ENCODE results near the gene SLC7A8. TPM values are rescaled to one million over a fixed set of nuclear protein-coding genes. Genes with fewer than 3 reads are reported as not detected.

SLC7A8 gene
- total and polyA plus RNA-seq, 4 experiments from 2014 or later = 0.56 to 4.1 (median 1.5) TPM

DNA sequence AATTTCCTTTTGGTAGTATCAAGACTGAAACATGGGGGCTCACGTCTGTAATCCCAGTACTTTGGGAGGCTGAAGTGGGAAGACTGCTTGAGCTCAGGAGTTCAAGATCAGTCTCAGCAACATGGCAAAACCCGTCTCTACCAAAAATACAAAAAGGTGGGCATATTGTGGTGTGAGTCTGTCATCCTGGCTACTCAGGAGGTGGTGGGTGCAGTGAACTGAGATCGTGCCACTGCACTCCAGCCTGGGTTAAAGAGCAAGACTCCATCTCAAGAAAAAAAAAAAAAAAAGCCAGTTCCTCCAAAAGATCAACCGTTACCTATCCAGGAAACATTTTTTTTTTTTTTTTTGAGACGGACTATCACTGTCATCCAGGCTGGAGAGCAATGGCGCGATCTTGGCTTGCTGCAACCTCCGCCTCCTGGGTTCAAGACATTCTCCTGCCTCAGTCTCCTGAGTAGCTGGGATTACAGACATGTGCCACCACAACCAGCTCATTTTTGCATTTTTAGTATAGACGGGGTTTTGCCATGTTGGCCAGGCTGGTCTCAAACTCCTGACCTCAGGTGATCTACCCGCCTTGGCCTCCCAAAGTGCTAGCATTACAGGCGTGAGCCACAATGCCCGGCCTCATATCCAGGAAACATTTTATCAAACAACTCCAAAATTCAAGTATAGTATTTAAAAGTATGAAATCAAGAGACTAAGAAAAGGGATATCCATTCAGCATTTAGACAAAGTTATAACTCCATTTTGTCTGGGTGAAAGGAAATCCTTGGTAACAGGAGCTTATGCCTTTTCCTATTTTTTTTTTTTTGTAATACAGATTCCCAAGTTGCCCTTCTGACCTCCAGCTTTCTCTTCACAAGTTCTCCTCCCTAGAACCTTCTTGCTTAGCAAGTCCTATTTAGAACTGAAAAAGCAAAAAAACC lies 91.9 kb downstream of the SLC7A8 start:
- no peak overlapping the region for H3K4me3 ChIP-seq (ENCODE audit: low read length in 2 of 2)
- no peaks in the 10 kb centered on the region for H3K9me3 ChIP-seq (ENCODE audit: control insufficient read depth in 1 of 2, low read length in 2 of 2)
- H3K36me3 Mint-ChIP-seq = peaks cover 41 to 51% of the 10 kb centered on the region in 2 donors
- CTCF ChIA-PET (ENCODE audit: partially characterized antibody) = interaction anchor here (1.4 to 5.4 kb wide), 5 partner anchors 14 to 97 kb away, joined by 4 to 37 read pairs (median 8); no protein-coding TSS in a partner anchor
- peak overlapping the region in 2 of 8 donors; percentile 10 to 41 for H3K4me3 Mint-ChIP-seq
- H3K36me3 ChIP-seq (ENCODE audit: insufficient read depth, low read length) = peaks cover 52% of the 10 kb centered on the region
- POLR2A ChIA-PET (ENCODE audit: partially characterized antibody) = interaction anchor here (1.0 to 1.1 kb wide), 2 partner anchors 29 to 85 kb away, joined by 3 read pairs; no protein-coding TSS in a partner anchor
- DNase-seq = no peak
- no peaks in the 10 kb centered on the region for H3K27me3 ChIP-seq (ENCODE audit: insufficient read depth, low read length)
- H3K27me3 Mint-ChIP-seq = no peaks in the 10 kb centered on the region
- peaks cover 25 to 40% (median 31%) of the 10 kb centered on the region in 4 donors for H3K4me1 Mint-ChIP-seq
- peak overlapping the region in 3 of 7 donors; percentile 38 to 66 (median 51) for H3K27ac Mint-ChIP-seq
- intact Hi-C loops (cut with micrococcal nuclease) = loop anchor here (10.0 kb wide), 1 partner anchor 463 kb away; the partner anchor contains the start of genes THTPA and ZFHX2
- H3K4me1 ChIP-seq (ENCODE audit: insufficient read depth, low read length) = peaks cover 31% of the 10 kb centered on the region
- peaks cover 0 to 3% (median 0%) of the 10 kb centered on the region in 8 donors for H3K9me3 Mint-ChIP-seq
- no peak overlapping the region for H3K27ac ChIP-seq (ENCODE audit: low read depth, low read length)

DNA sequence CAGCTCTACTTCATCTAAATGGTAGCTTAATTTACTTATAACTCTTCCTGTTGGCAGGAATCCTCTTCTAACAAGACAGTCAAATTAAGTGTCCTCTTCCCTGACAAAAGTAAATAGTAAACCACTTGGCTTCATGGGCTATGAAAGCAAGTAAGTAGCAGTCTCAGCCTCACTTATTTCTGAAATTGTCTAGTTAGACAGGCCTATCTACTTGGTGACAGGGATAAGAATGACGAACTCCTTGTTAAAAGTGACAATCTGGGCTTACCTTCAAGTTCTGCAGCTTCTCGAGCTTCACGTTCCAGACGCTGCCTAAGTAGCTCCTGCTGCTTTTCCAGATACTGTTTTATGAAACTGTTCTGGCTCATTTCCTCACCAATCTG lies 93.2 kb downstream of the SLC7A8 start:
- Mint-ChIP-seq H3K27ac (peak overlapping the region in 2 of 7 donors; percentile 67 to 83), H3K27me3 (no peaks in the 10 kb centered on the region), H3K4me1 (peaks cover 29 to 50% (median 33%) of the 10 kb centered on the region in 4 donors), H3K9me3 (peaks cover 0 to 3% (median 0%) of the 10 kb centered on the region in 8 donors), H3K36me3 (peaks cover 50 to 64% of the 10 kb centered on the region in 2 donors), H3K4me3 (no peak overlapping the region)
- Histone ChIP-seq H3K9me3 (ENCODE audit: control insufficient read depth in 1 of 2, low read length in 2 of 2) (no peaks in the 10 kb centered on the region), H3K36me3 (ENCODE audit: insufficient read depth, low read length) (peaks cover 63% of the 10 kb centered on the region), H3K27me3 (ENCODE audit: insufficient read depth, low read length) (no peaks in the 10 kb centered on the region), H3K27ac (ENCODE audit: low read depth, low read length) (no peak overlapping the region), H3K4me1 (ENCODE audit: insufficient read depth, low read length) (peaks cover 29% of the 10 kb centered on the region), H3K4me3 (ENCODE audit: low read length in 2 of 2) (no peak overlapping the region)
- intact Hi-C loops (cut with micrococcal nuclease) = loop anchor here (10.0 kb wide), 1 partner anchor 465 kb away; the partner anchor contains the start of genes THTPA and ZFHX2
- CTCF ChIA-PET (ENCODE audit: partially characterized antibody) = interaction anchor here (0.5 to 5.4 kb wide), 9 partner anchors 10 to 117 kb away, joined by 3 to 37 read pairs (median 4); no protein-coding TSS in a partner anchor
- POLR2A ChIA-PET (ENCODE audit: partially characterized antibody) = interaction anchor here (1.2 kb wide), 1 partner anchor 22 kb away, joined by 3 read pairs; no protein-coding TSS in a partner anchor
- no peak for DNase-seq

DNA sequence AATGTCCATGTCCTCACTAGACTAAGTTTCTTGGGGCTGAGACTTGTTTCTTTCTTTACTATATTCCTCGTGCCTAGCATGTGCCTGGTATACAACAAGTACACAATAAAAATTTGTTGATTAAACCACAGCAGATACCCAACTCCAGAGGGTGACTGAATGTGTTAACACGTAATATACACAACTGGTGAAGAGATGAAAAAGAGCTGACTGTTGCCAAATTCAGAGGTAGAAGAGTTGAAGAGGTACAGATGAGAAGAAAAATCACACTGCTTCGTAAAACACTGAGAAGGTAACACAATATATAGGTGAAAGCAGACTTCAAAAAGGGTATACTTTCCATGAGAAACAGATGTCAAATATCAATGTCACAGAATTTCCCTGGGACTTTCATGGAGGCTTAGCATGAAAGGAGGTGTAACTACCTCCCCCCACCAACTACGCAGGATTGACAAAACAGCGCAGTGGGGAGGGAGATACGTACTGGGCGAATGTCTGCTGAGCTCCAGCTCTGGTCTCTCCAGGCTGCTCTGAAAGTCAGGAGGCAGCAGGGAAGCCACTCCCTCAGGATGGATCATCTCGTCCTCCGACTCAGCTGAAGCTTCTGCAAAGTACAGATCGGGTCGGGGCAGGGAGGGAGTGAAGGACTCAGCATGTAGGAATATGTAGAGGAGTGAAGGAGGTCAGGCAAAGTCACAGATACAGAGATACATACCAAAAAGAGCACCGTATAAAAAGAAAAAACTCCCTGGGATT lies 93.8 kb downstream of the SLC7A8 start:
- Histone ChIP-seq H3K27me3 (ENCODE audit: insufficient read depth, low read length) (no peaks in the 10 kb centered on the region), H3K27ac (ENCODE audit: low read depth, low read length) (no peak overlapping the region), H3K36me3 (ENCODE audit: insufficient read depth, low read length) (peaks cover 65% of the 10 kb centered on the region), H3K9me3 (ENCODE audit: control insufficient read depth in 1 of 2, low read length in 2 of 2) (no peaks in the 10 kb centered on the region), H3K4me1 (ENCODE audit: insufficient read depth, low read length) (peaks cover 29% of the 10 kb centered on the region), H3K4me3 (ENCODE audit: low read length in 2 of 2) (no peak overlapping the region)
- intact Hi-C loops (cut with micrococcal nuclease) = loop anchor here (10.0 kb wide), 1 partner anchor 465 kb away; the partner anchor contains the start of genes THTPA and ZFHX2
- ChIA-PET POLR2A (ENCODE audit: partially characterized antibody) (interaction anchor here (1.2 kb wide), 1 partner anchor 23 kb away, joined by 3 read pairs; no protein-coding TSS in a partner anchor), CTCF (ENCODE audit: partially characterized antibody) (interaction anchor here (0.5 to 5.4 kb wide), 8 partner anchors 9 to 116 kb away, joined by 3 to 37 read pairs (median 4); no protein-coding TSS in a partner anchor)
- peaks cover 0 to 3% (median 0%) of the 10 kb centered on the region in 8 donors for H3K9me3 Mint-ChIP-seq
- peak overlapping the region in 1 of 7 donors; percentile 14 for H3K27ac Mint-ChIP-seq
- H3K4me1 Mint-ChIP-seq = peaks cover 29 to 50% (median 33%) of the 10 kb centered on the region in 4 donors
- peak overlapping the region in 1 of 8 donors; percentile 3 for H3K4me3 Mint-ChIP-seq
- no peaks in the 10 kb centered on the region for H3K27me3 Mint-ChIP-seq
- no peak for DNase-seq
- peaks cover 55 to 68% of the 10 kb centered on the region in 2 donors for H3K36me3 Mint-ChIP-seq

DNA sequence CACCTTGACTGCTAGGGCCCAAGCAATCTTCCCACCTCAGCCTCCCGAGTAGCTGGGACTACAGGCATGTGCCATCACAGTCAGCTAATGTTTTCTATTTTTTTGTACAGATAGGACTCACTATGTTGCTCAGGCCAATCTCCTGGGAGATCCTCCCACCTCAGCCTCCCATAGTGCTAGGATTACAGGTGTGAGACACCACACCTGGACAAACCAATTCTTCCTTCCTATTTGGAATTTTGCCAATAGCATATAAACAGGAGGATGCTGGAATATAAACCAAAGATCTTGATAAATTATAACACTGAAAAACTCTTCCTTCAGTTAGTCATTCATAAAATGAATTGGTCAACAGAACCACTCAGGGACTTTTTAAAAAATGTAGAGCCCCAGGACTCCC lies 96.9 kb downstream of the SLC7A8 start:
- peak overlapping the region in 3 of 7 donors; percentile 22 to 76 (median 59) for H3K27ac Mint-ChIP-seq
- POLR2A ChIA-PET (ENCODE audit: partially characterized antibody) = interaction anchor here (0.7 kb wide), 1 partner anchor 26 kb away, joined by 3 read pairs; no protein-coding TSS in a partner anchor

DNA sequence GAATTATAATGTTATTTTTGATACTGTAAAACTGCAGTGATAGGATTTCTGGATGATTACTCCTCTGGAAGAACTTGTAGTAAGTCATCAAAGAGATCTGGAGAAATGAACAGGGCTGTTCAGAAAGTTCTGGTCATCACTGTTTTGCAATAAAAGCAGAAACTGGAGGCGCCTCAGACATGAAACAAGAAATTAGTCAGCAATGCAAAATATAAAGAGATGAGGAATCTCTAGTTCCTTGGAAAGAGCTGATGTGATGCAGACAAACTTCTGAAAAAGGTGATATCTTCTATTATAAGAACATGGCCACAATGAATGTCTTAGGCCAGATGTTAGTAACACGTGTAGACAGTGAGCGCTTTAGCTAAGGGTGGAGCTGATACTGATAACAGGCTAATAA lies 98.0 kb downstream of the SLC7A8 start:
- no peak overlapping the region for H3K27ac Mint-ChIP-seq
- peaks cover 19 to 37% (median 20%) of the 10 kb centered on the region in 4 donors for H3K4me1 Mint-ChIP-seq
- intact Hi-C loops (cut with micrococcal nuclease) = no loop called here
- Histone ChIP-seq H3K4me1 (ENCODE audit: insufficient read depth, low read length) (peaks cover 5% of the 10 kb centered on the region), H3K27ac (ENCODE audit: low read depth, low read length) (no peak overlapping the region), H3K36me3 (ENCODE audit: insufficient read depth, low read length) (peaks cover 69% of the 10 kb centered on the region), H3K4me3 (ENCODE audit: low read length in 2 of 2) (no peak overlapping the region), H3K27me3 (ENCODE audit: insufficient read depth, low read length) (no peaks in the 10 kb centered on the region), H3K9me3 (ENCODE audit: control insufficient read depth in 1 of 2, low read length in 2 of 2) (no peaks in the 10 kb centered on the region)
- H3K4me3 Mint-ChIP-seq = no peak overlapping the region
- DNase-seq = no peak
- POLR2A ChIA-PET (ENCODE audit: partially characterized antibody) = interaction anchor here (0.8 to 1.1 kb wide), 2 partner anchors 9 kb away, joined by 3 to 6 read pairs; partner anchors contain the start of genes ACIN1 and C14orf119
- no peaks in the 10 kb centered on the region for H3K27me3 Mint-ChIP-seq
- peaks cover 0 to 3% (median 0%) of the 10 kb centered on the region in 8 donors for H3K9me3 Mint-ChIP-seq
- peaks cover 56 to 71% of the 10 kb centered on the region in 2 donors for H3K36me3 Mint-ChIP-seq
- CTCF ChIA-PET (ENCODE audit: partially characterized antibody) = interaction anchor here (1.1 to 2.1 kb wide), 7 partner anchors 8 to 99 kb away, joined by 3 to 8 read pairs (median 4); partner anchors contain the start of genes ACIN1 and C14orf119

More for the DNA sequence above, 96.9 kb downstream of the SLC7A8 start:
- no peak for DNase-seq
- Histone ChIP-seq H3K27me3 (ENCODE audit: insufficient read depth, low read length) (no peaks in the 10 kb centered on the region), H3K4me1 (ENCODE audit: insufficient read depth, low read length) (peaks cover 5% of the 10 kb centered on the region), H3K27ac (ENCODE audit: low read depth, low read length) (no peak overlapping the region), H3K4me3 (ENCODE audit: low read length in 2 of 2) (no peak overlapping the region), H3K36me3 (ENCODE audit: insufficient read depth, low read length) (peaks cover 62% of the 10 kb centered on the region), H3K9me3 (ENCODE audit: control insufficient read depth in 1 of 2, low read length in 2 of 2) (no peaks in the 10 kb centered on the region)
- Mint-ChIP-seq H3K9me3 (peaks cover 0 to 3% (median 0%) of the 10 kb centered on the region in 8 donors), H3K36me3 (peaks cover 50 to 63% of the 10 kb centered on the region in 2 donors), H3K27me3 (no peaks in the 10 kb centered on the region), H3K4me3 (no peak overlapping the region), H3K4me1 (peaks cover 19 to 40% (median 19%) of the 10 kb centered on the region in 4 donors)
- intact Hi-C loops (cut with micrococcal nuclease) = no loop called here
- CTCF ChIA-PET (ENCODE audit: partially characterized antibody) = interaction anchor here (1.1 to 2.1 kb wide), 5 partner anchors 9 to 100 kb away, joined by 3 to 8 read pairs (median 4); no protein-coding TSS in a partner anchor

DNA sequence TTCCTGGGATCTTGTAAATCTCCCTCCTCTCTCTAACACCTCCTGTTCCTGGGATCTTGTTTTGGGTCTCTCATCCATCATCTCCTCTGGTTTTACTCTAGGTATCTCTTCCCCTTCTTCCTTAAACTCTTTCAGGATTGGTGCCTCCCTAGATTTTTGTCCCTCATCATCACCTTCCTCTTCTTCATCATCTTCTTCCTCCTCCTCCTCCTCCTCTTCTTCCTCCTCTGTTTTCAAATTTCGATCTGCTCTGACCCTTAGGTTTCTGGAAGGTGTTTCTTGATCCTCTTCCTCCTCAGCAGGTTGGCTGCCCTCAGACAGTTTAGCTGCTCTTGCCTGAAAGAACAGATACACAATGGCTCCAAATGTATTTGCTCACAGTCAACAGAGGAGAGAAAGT lies 103.0 kb downstream of the SLC7A8 start:
- intact Hi-C loops (cut with micrococcal nuclease) = no loop called here
- H3K4me3 ChIP-seq (ENCODE audit: low read length in 2 of 2) = no peak overlapping the region
- Mint-ChIP-seq H3K9me3 (no peaks in the 10 kb centered on the region), H3K4me1 (peaks cover 2 to 9% (median 7%) of the 10 kb centered on the region in 4 donors), H3K27ac (peak overlapping the region in 5 of 7 donors; percentile 13 to 86 (median 71)), H3K36me3 (peaks cover 57 to 75% of the 10 kb centered on the region in 2 donors), H3K27me3 (no peaks in the 10 kb centered on the region), H3K4me3 (no peak overlapping the region)
- no peak for DNase-seq
- H3K9me3 ChIP-seq (ENCODE audit: control insufficient read depth in 1 of 2, low read length in 2 of 2) = no peaks in the 10 kb centered on the region
- peaks cover 78% of the 10 kb centered on the region for H3K36me3 ChIP-seq (ENCODE audit: insufficient read depth, low read length)
- no peaks in the 10 kb centered on the region for H3K4me1 ChIP-seq (ENCODE audit: insufficient read depth, low read length)
- no peak overlapping the region for H3K27ac ChIP-seq (ENCODE audit: low read depth, low read length)
- no peaks in the 10 kb centered on the region for H3K27me3 ChIP-seq (ENCODE audit: insufficient read depth, low read length)
- ChIA-PET POLR2A (ENCODE audit: partially characterized antibody) (interaction anchor here (0.5 to 0.9 kb wide), 2 partner anchors 14 to 20 kb away, joined by 3 to 4 read pairs; partner anchors contain the start of gene ACIN1), CTCF (ENCODE audit: partially characterized antibody) (interaction anchor here (0.7 to 5.6 kb wide), 8 partner anchors 8 to 92 kb away, joined by 3 to 47 read pairs (median 4); partner anchors contain the start of genes ACIN1 and C14orf119)

All from CD4-positive, alpha-beta memory T cell (primary cell).